AG09319 (cell line): Measurements from ENCODE around the gene CTNNB1.

Experiments used
- DNase-seq: peaks from one replicate; pipeline ENCODE4 v3.0.0-alpha.2; 2010; ENCODE audit warnings: low read depth; ENCODE audit errors: extremely low read depth
- TF ChIP-seq, protein P1 (sequence below): IDR thresholded peaks from 2 replicates; pipeline ENCODE4 v1.5.1; 2011; ENCODE audit warnings: low read depth, mild to moderate bottlenecking, inconsistent platforms, low read length, moderate library complexity

Gene CTNNB1

GRCh38 chr3:41244620-41245336, 45.5 kb downstream of the CTNNB1 start:
- TF ChIP-seq, protein P1, sequence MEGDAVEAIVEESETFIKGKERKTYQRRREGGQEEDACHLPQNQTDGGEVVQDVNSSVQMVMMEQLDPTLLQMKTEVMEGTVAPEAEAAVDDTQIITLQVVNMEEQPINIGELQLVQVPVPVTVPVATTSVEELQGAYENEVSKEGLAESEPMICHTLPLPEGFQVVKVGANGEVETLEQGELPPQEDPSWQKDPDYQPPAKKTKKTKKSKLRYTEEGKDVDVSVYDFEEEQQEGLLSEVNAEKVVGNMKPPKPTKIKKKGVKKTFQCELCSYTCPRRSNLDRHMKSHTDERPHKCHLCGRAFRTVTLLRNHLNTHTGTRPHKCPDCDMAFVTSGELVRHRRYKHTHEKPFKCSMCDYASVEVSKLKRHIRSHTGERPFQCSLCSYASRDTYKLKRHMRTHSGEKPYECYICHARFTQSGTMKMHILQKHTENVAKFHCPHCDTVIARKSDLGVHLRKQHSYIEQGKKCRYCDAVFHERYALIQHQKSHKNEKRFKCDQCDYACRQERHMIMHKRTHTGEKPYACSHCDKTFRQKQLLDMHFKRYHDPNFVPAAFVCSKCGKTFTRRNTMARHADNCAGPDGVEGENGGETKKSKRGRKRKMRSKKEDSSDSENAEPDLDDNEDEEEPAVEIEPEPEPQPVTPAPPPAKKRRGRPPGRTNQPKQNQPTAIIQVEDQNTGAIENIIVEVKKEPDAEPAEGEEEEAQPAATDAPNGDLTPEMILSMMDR, result no peak
- no peak for DNase-seq

GRCh38 chr3:41247055-41248004, 48.0 kb downstream of the CTNNB1 start:
- TF ChIP-seq, protein P1, result no peak
- DNase-seq, result no peak

- DNase-seq, result no peak
- TF ChIP-seq, protein P1, result no peak
Measured at GRCh38 chr3:41248525-41248924, 49.2 kb downstream of the CTNNB1 start.

- TF ChIP-seq, protein P1, result no peak
- DNase-seq, result no peak
Measured at GRCh38 chr3:41249318-41249717, 50.0 kb downstream of the CTNNB1 start.

- TF ChIP-seq, protein P1, result no peak
- no peak for DNase-seq
Measured at GRCh38 chr3:41250825-41251224, 51.5 kb downstream of the CTNNB1 start.

- DNase-seq, result no peak
- TF ChIP-seq, protein P1, result no peak
Measured at GRCh38 chr3:41251593-41251992, 52.3 kb downstream of the CTNNB1 start.
